MV-4-11 (cell line): ENCODE results near the gene DOCK7.
A peak's percentile ranks its signal among the peaks of the same experiment; 100 is the strongest.
"Not testable (repeated sequence)": the region's sequence is repeated elsewhere in the genome, so short reads cannot be mapped to it uniquely, and the experiment has no call there.

ENCODE experiments used
- DNase-seq: peaks from one replicate; lab custom pipeline; 2025; lab: John Stamatoyannopoulos, UW

Gene DOCK7

GRCh38 chr1:62608905-62609304, 79.3 kb downstream of the DOCK7 start:
- DNase-seq: no peak

- DNase-seq: no peak
These were observed 86.7 kb downstream of the DOCK7 start for GRCh38 chr1:62601457-62601856.

- DNase-seq: no peak
These were observed 89.1 kb downstream of the DOCK7 start for GRCh38 chr1:62599044-62599443.

- DNase-seq: no peak
These were observed 90.9 kb downstream of the DOCK7 start, which contains the start of gene ANGPTL3 for GRCh38 chr1:62597281-62597680. TSS of gene ANGPTL3 (plus strand) at chr1:62597520. CDS start at chr1:62597567, 47 bp downstream.

- no peak for DNase-seq
These were observed 92.5 kb downstream of the DOCK7 start for GRCh38 chr1:62595647-62596046.

- DNase-seq: no peak
These were observed 94.3 kb downstream of the DOCK7 start for GRCh38 chr1:62593825-62594394.

- no peak for DNase-seq
These were observed 97.2 kb downstream of the DOCK7 start for GRCh38 chr1:62590970-62591368.

- no peak for DNase-seq
These were observed 97.8 kb downstream of the DOCK7 start for GRCh38 chr1:62590255-62590969.

- no peak for DNase-seq
These were observed 98.9 kb downstream of the DOCK7 start for GRCh38 chr1:62589321-62589720.

GRCh38 chr1:62588000-62588399, 100.2 kb downstream of the DOCK7 start:
- no peak for DNase-seq

GRCh38 chr1:62585469-62586155, 102.6 kb downstream of the DOCK7 start:
- no peak for DNase-seq

- no peak for DNase-seq
These were observed 114.5 kb downstream of the DOCK7 start for GRCh38 chr1:62573675-62574074.

- DNase-seq: no peak
These were observed 115.7 kb downstream of the DOCK7 start for GRCh38 chr1:62572476-62572875.

GRCh38 chr1:62571517-62571916, 116.7 kb downstream of the DOCK7 start:
- not testable (repeated sequence) for DNase-seq

GRCh38 chr1:62567926-62568325, 120.3 kb downstream of the DOCK7 start:
- peak; percentile 80 for DNase-seq

GRCh38 chr1:62567182-62567581, 121.0 kb downstream of the DOCK7 start:
- not testable (repeated sequence) for DNase-seq

GRCh38 chr1:62561306-62561705, 126.9 kb downstream of the DOCK7 start:
- DNase-seq: no peak

GRCh38 chr1:62544570-62544969, 143.6 kb downstream of the DOCK7 start:
- DNase-seq: no peak

- DNase-seq: no peak
These were observed 147.1 kb downstream of the DOCK7 start for GRCh38 chr1:62541048-62541447.

- DNase-seq: no peak
These were observed 149.1 kb downstream of the DOCK7 start for GRCh38 chr1:62539028-62539447.

- DNase-seq: no peak
These were observed 151.3 kb downstream of the DOCK7 start for GRCh38 chr1:62536865-62537264.

GRCh38 chr1:62530516-62531154, 157.6 kb downstream of the DOCK7 start:
- no peak for DNase-seq

- no peak for DNase-seq
These were observed 159.0 kb downstream of the DOCK7 start for GRCh38 chr1:62529227-62529626.
